Nephron (organoid): ENCODE measurements around the gene BAIAP2.

Source experiments
- H3K27ac Mint-ChIP-seq, 3 experiments: 2 replicates each; pipeline ENCODE4 v1.8.0; 2020; ENCODE audit warnings: mixed read lengths in 3 of 3, mild to moderate bottlenecking in 2 of 3, moderate library complexity in 1 of 3
- H3K27me3 Mint-ChIP-seq: 2 replicates; pipeline ENCODE4 v1.8.0; 2021; ENCODE audit warnings: low read depth, mild to moderate bottlenecking, moderate library complexity, mixed read lengths
- H3K36me3 Mint-ChIP-seq: 2 replicates; pipeline ENCODE4 v1.8.0; 2020; ENCODE audit warnings: low read depth, mixed read lengths
- H3K4me1 Mint-ChIP-seq: 2 replicates; pipeline ENCODE4 v1.8.0; 2020; ENCODE audit warnings: mixed read lengths
- H3K4me3 Mint-ChIP-seq, 3 experiments: 2 replicates each; pipeline ENCODE4 v1.8.0; 2020; ENCODE audit warnings: mild to moderate bottlenecking in 3 of 3, mixed read lengths in 3 of 3, moderate library complexity in 2 of 3
- H3K9me3 Mint-ChIP-seq: 2 replicates; pipeline ENCODE4 v1.8.0; 2020; ENCODE audit warnings: mixed read lengths
- CTCF ChIP-seq, 3 experiments: fragments of 200-600 bp; sonication (generic); IDR thresholded peaks; one replicate each; pipeline ENCODE4 v1.5.0; 2021; ENCODE audit warnings: antibody characterized with exemption in 3 of 3; ENCODE audit not compliant: unreplicated experiment in 3 of 3

The BAIAP2 gene

DNA sequence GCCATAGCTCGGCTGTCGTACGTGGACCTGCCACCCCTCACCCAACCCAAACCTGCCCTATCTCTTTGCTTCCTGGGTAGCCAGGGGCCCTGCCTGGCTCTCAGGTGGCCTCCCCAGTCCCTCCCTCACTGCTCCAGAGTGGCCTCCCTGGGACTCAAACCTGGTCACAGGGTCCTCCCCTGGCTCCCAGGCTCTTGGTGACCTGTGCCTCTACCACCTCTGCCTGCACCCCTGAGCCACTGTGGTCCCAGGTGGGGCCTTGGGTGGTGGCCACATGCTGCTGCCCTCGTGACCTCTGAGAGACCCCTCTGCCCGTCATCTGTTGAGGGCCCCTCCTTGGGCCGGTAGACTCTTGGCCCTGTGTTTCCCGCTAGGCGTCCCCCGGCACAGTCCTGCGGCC, 65.7 kb downstream of the BAIAP2 start:
- Mint-ChIP-seq H3K4me1 (peaks cover 22% of the 10 kb centered on the region), H3K4me3 (no peak overlapping the region), H3K27ac (no peak overlapping the region), H3K27me3 (no peaks in the 10 kb centered on the region), H3K36me3 (no peaks in the 10 kb centered on the region), H3K9me3 (no peaks in the 10 kb centered on the region)
- TF ChIP-seq CTCF (IDR thresholded peaks at IDR 0.05; ENCODE audit: unreplicated experiment in 3 of 3) = no peak

GRCh38 chr17:81101614-81102306, 66.8 kb downstream of the BAIAP2 start:
- Mint-ChIP-seq H3K27ac (no peak overlapping the region), H3K9me3 (no peaks in the 10 kb centered on the region), H3K4me3 (no peak overlapping the region), H3K36me3 (no peaks in the 10 kb centered on the region), H3K27me3 (no peaks in the 10 kb centered on the region), H3K4me1 (peaks cover 12% of the 10 kb centered on the region)
- peak; percentile 100 for TF ChIP-seq CTCF (IDR thresholded peaks at IDR 0.05; ENCODE audit: unreplicated experiment in 3 of 3)

DNA sequence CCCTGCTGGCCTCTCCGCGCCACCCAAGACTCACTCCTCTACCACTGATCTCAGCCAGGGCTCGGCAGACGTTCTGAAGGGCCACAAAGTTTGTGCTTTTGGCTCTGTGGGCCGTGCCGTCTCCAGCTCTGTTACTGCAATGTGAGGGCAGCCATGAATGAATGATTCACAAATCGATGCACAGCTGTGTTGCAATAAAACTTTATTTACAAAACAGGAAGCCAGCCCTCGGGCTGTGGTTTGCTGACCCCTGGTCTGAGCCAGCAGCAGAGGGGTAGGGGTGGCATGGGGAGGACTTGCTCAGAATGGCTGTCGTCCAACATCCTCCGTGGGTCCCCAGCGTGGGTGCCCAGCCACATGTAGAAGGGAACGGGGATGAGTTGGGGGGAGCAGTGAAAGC, 67.4 kb downstream of the BAIAP2 start:
- no peak overlapping the region for H3K27ac Mint-ChIP-seq
- TF ChIP-seq CTCF (IDR thresholded peaks at IDR 0.05; ENCODE audit: unreplicated experiment in 3 of 3) = no peak
- no peak overlapping the region for H3K4me3 Mint-ChIP-seq
- no peaks in the 10 kb centered on the region for H3K36me3 Mint-ChIP-seq
- no peaks in the 10 kb centered on the region for H3K9me3 Mint-ChIP-seq
- no peaks in the 10 kb centered on the region for H3K27me3 Mint-ChIP-seq
- H3K4me1 Mint-ChIP-seq = peaks cover 7% of the 10 kb centered on the region

DNA sequence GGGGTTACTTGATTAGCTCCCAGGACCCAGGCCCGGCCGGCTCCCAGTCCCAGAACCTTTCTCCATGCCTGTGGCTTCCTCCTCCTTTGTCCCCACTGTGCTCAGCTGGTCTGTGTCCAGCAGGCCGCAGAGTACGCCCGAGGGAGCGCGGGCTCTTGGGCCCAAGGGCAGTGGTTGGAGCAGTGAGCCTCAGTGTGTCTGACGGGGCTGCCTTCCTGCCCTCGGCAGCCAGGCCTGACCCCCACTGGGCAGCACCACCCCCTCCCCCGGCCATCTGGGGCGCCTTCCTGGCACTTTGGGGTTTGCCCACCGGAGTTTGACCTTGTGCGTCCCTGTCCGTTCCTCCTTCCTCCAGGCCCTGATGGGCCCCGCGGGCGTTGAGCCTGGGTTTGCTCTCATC, 67.9 kb downstream of the BAIAP2 start:
- Mint-ChIP-seq H3K36me3 (no peaks in the 10 kb centered on the region), H3K9me3 (no peaks in the 10 kb centered on the region), H3K27ac (no peak overlapping the region), H3K4me3 (no peak overlapping the region), H3K4me1 (peaks cover 4% of the 10 kb centered on the region), H3K27me3 (no peaks in the 10 kb centered on the region)
- TF ChIP-seq CTCF (IDR thresholded peaks at IDR 0.05; ENCODE audit: unreplicated experiment in 3 of 3) = no peak

- TF ChIP-seq CTCF (IDR thresholded peaks at IDR 0.05; ENCODE audit: unreplicated experiment in 3 of 3) = no peak
- Mint-ChIP-seq H3K9me3 (no peaks in the 10 kb centered on the region), H3K4me3 (no peak overlapping the region), H3K27ac (no peak overlapping the region), H3K36me3 (no peaks in the 10 kb centered on the region), H3K4me1 (peaks cover 1% of the 10 kb centered on the region), H3K27me3 (no peaks in the 10 kb centered on the region)
Observed at GRCh38 chr17:81103379-81103778, 68.4 kb downstream of the BAIAP2 start.

DNA sequence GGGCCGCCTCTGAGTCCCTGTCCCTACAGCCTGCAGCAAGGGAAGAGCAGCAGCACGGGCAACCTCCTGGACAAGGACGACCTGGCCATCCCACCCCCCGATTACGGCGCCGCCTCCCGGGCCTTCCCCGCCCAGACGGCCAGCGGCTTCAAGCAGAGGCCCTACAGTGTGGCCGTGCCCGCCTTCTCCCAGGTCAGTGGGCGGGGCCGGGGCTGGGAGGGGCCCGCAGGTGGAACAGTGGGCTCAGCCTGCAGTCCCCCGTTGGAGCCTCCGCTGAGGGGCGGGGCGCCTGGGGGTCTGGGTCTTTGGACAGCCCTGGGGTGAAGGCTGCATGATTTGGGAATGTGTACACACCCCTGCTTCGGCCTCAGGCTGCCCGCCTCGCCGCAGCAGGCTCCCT, 71.8 kb downstream of the BAIAP2 start:
- H3K4me1 Mint-ChIP-seq = peaks cover 9% of the 10 kb centered on the region
- no peak overlapping the region for H3K27ac Mint-ChIP-seq
- H3K27me3 Mint-ChIP-seq = no peaks in the 10 kb centered on the region
- H3K36me3 Mint-ChIP-seq = peaks cover 5% of the 10 kb centered on the region
- no peaks in the 10 kb centered on the region for H3K9me3 Mint-ChIP-seq
- TF ChIP-seq CTCF (IDR thresholded peaks at IDR 0.05; ENCODE audit: unreplicated experiment in 3 of 3) = no peak
- no peak overlapping the region for H3K4me3 Mint-ChIP-seq
